Upper lobe of right lung (tissue), 1 donor: ENCODE measurements around the gene ADARB1. TPM values are rescaled to one million over a fixed set of nuclear protein-coding genes. Genes with fewer than 3 reads are reported as not detected.
A peak's percentile ranks its signal among the peaks of the same experiment; 100 is the strongest.
"Not testable (repeated sequence)": the region's sequence is repeated elsewhere in the genome, so short reads cannot be mapped to it uniquely, and the experiment has no call there.

Source experiments
- ATAC-seq: fragments of 200-7000 bp; cut with Tn5 transposase; one replicate; pipeline ENCODE4 v1.9.1; 2020; ENCODE audit warnings: mild to moderate bottlenecking, moderate library complexity
- DNase-seq: peaks from one replicate; pipeline ENCODE4 v3.0.0-alpha.2; 2020
- H3K27ac ChIP-seq: fragments of 200-600 bp; one replicate; pipeline ENCODE4 v1.8.0; 2022
- H3K27me3 ChIP-seq: fragments of 200-600 bp; one replicate; pipeline ENCODE4 v1.8.0; 2022; ENCODE audit warnings: mild to moderate bottlenecking
- H3K36me3 ChIP-seq: fragments of 200-600 bp; one replicate; pipeline ENCODE4 v1.8.0; 2022
- H3K4me1 ChIP-seq: fragments of 200-600 bp; one replicate; pipeline ENCODE4 v1.8.0; 2022
- H3K4me3 ChIP-seq: fragments of 200-600 bp; one replicate; pipeline ENCODE4 v1.8.0; 2022; ENCODE audit warnings: mild to moderate bottlenecking
- H3K9me3 ChIP-seq: fragments of 200-600 bp; one replicate; pipeline ENCODE4 v1.8.0; 2022
- intact Hi-C: fragments of 100-400 bp; cut with DNase I; formaldehyde crosslinking; loops from one replicate; pipeline ENCODE4 v1.11.0; 2022
- total RNA-seq: library from RNA; stranded (reverse); fragmentation: NEBNext Ultra II Directional; extraction: Animal tissue kit (Norgen Biotek cat#: 25700); gene quantifications from one replicate; pipeline ENCODE4 v1.2.1, GENCODE V29; 2021
- TF ChIP-seq, protein P1 (sequence below): fragments of 200-600 bp; IDR thresholded peaks from one replicate; pipeline ENCODE4 v1.8.0; 2022; ENCODE audit warnings: antibody characterized with exemption
- donor health status: DM: no; HTN: yes; CAD: no; lungs with severe emphysema.

ADARB1 gene
- total RNA-seq, 1 donor from 2014 or later: 73.6 TPM

DNA sequence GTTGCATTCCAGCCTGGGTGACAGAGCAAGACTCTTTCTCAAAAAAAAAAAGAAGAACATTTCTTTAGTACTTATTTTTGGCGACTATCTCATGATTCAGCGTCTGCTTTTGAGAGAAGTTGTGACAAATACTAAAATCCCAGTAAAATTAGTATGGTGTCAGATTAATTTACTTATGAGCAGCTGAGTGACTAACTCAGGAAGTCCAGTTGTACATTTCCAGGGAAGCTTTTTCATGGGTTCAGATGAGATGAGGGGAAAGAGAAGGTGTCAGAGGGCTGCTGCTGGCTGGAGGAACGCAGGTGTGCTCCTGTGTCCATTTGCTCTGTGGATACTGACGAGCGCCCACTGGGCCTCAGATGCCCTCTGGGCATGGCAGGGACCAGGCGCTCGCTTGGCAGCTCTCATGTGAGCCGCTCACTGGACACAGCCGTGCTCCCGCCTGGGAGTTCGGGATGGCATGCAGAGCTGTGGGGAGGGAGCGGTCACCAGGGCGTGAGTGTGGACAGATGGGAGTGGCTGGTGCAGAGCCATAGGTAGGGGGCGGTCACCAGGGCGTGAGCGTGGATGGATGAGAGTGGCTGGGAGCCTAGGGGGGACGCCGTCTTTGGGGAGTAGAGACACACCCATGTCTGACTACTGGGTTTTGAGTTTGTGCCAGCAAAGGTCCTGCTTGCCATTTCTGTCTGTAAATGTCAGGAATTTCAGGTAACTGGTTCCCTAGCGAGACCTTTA, 55.0 kb downstream of the ADARB1 start:
- no peak overlapping the region for H3K4me3 ChIP-seq
- DNase-seq: no peak

DNA sequence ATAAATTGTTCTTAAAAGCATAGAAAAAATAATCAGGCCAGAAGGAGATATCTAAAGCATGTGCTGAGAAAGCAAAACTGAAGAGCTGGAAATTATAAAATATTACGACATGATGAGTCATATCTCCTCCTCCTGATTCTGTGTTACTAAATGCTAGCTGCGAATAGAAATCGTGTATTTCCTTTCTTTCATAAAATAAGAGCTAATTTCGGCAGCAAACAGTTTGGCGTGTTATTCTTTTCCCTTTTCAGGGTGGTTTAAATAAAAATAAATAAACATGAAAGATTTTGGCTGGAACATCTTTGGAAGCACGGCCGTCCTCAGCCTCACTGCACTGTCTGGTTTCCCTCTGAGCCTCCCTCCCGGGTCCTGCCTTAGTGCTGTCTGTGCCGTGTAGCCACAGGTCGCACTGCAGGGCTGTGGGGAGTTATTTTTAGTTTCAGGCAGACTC, 56.0 kb downstream of the ADARB1 start:
- Histone ChIP-seq H3K4me3 (peak overlapping the region; percentile 12), H3K4me1 (peaks cover 49% of the 10 kb centered on the region), H3K27ac (peak overlapping the region; percentile 51), H3K9me3 (no peaks in the 10 kb centered on the region), H3K36me3 (no peaks in the 10 kb centered on the region), H3K27me3 (no peaks in the 10 kb centered on the region)
- intact Hi-C loops: loop anchor here (5.0 kb wide), 1 partner anchor 183 kb away; no protein-coding TSS in a partner anchor
- no peak for ATAC-seq
- no peak for DNase-seq
- TF ChIP-seq, protein P1, sequence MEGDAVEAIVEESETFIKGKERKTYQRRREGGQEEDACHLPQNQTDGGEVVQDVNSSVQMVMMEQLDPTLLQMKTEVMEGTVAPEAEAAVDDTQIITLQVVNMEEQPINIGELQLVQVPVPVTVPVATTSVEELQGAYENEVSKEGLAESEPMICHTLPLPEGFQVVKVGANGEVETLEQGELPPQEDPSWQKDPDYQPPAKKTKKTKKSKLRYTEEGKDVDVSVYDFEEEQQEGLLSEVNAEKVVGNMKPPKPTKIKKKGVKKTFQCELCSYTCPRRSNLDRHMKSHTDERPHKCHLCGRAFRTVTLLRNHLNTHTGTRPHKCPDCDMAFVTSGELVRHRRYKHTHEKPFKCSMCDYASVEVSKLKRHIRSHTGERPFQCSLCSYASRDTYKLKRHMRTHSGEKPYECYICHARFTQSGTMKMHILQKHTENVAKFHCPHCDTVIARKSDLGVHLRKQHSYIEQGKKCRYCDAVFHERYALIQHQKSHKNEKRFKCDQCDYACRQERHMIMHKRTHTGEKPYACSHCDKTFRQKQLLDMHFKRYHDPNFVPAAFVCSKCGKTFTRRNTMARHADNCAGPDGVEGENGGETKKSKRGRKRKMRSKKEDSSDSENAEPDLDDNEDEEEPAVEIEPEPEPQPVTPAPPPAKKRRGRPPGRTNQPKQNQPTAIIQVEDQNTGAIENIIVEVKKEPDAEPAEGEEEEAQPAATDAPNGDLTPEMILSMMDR: no peak

More for the DNA sequence above, 55.0 kb downstream of the ADARB1 start:
- Histone ChIP-seq H3K36me3 (no peaks in the 10 kb centered on the region), H3K27me3 (no peaks in the 10 kb centered on the region), H3K27ac (peak overlapping the region; percentile 61), H3K9me3 (no peaks in the 10 kb centered on the region), H3K4me1 (peaks cover 49% of the 10 kb centered on the region)
- intact Hi-C loops: no loop called here
- ATAC-seq: peak; percentile 17
- TF ChIP-seq, protein P1: no peak

DNA sequence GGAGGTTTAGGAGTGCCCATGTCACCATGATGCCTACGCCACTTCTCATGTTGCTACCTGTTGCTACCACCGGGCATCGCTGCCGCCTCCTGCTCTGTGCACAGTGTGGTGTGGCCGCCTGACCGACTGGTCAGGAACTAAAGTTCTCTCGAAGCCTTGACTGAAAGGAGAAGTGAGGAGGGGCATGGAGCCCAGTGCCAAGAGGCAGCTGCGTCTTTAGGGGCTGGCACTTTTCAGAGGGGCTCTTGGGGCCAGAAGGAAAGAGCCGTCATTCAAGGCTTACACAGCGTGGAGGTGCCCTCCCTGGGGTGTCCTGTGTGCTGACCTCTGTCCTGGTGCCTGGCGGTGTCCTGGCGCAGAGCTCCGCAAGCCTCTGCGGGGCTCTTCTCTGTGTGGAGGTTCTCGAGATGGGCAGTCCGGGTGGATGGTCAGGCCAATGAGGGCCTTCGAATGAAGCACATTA, 57.2 kb downstream of the ADARB1 start:
- Histone ChIP-seq H3K27ac (peak overlapping the region; percentile 11), H3K27me3 (no peaks in the 10 kb centered on the region), H3K9me3 (no peaks in the 10 kb centered on the region), H3K4me1 (peaks cover 49% of the 10 kb centered on the region), H3K4me3 (no peak overlapping the region), H3K36me3 (no peaks in the 10 kb centered on the region)
- intact Hi-C loops: loop anchor here (5.0 kb wide), 1 partner anchor 184 kb away; no protein-coding TSS in a partner anchor
- no peak for ATAC-seq
- TF ChIP-seq, protein P1: no peak
- DNase-seq: no peak

DNA sequence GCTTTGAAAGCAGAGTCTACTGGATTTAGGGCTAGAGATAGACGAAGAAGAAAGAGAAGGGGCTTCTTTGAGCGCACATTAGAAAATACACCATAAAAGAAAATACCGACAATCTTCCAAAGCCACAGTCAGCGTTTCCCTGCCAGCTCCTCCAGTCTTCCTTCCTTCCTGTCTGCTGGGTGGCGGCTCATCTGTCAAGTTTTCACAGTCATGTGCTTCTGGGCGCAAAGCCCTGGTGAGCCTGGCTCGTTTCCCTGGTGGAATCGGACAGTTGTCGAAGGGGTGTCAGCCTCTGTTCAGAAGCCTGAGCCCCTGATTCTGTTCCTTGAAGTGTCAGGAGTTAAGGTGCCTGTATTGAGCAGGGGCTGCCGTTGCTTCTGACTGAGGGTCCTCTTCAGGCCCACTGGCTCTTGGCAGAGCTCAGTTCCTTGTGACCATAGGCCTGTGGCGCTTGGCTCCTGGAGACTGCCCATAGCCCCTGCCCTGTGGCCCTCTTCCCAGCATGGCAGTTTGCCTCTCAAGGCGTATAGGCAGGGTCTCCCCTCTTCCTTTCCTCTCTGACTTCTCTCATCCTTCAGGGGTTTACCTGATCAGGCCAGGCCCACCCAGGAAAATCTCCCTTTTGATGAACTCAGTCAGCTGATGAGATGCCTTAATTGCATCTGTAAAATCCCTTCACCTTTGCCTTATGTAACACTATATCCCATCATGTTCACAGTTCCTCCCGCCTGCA, 58.6 kb downstream of the ADARB1 start:
- Histone ChIP-seq H3K27ac (peak overlapping the region; percentile 44), H3K4me1 (peaks cover 49% of the 10 kb centered on the region), H3K36me3 (no peaks in the 10 kb centered on the region), H3K4me3 (no peak overlapping the region), H3K9me3 (no peaks in the 10 kb centered on the region), H3K27me3 (no peaks in the 10 kb centered on the region)
- intact Hi-C loops: loop anchor here (5.0 kb wide), 1 partner anchor 186 kb away; no protein-coding TSS in a partner anchor
- ATAC-seq (no peak), DNase-seq (no peak)
- TF ChIP-seq, protein P1: no peak

DNA sequence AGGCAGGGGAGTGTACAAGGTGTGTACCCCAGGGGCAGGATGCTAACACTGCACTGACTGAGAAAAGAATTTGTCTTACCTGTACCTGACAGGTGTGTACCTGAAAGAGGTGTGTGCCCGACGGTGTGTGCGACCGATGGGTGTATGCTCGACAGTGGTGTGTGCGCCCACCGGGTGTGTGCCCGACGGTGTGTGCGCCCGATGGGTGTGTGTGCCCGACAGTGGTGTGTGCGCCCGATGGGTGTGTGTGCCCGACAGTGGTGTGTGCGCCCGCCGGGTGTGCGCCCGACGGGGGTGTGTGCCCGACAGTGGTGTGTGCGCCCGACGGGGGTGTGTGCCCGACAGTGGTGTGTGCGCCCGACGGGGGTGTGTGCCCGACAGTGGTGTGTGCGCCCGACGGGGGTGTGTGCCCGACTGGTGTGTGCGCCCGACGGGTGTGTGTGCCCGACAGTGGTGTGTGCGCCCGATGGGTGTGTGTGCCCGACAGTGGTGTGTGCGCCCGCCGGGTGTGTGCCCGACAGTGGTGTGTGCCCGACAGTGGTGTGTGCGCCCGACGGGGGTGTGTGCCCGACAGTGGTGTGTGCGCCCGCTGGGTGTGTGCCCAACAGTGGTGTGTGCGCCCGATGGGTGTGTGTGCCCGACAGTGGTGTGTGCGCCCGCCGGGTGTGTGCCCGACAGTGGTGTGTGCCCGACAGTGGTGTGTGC, 59.3 kb downstream of the ADARB1 start:
- not testable (repeated sequence) for H3K27ac ChIP-seq, H3K4me3 ChIP-seq, H3K27me3 ChIP-seq, H3K9me3 ChIP-seq, H3K36me3 ChIP-seq, ATAC-seq, DNase-seq
- intact Hi-C loops: loop anchor here (5.0 kb wide), 1 partner anchor 186 kb away; no protein-coding TSS in a partner anchor
- H3K4me1 ChIP-seq: peaks cover 44% of the 10 kb centered on the region
